WI38 (cell line): ENCODE measurements around the gene CYTL1.

ENCODE experiments used
- H3K4me3 ChIP-seq: 2 replicates; pipeline ENCODE4 v1.5.1; 2011; ENCODE audit warnings: low read depth, mild to moderate bottlenecking, control low read depth, low read length
- TF ChIP-seq, protein P1 (sequence below): IDR thresholded peaks from 2 replicates; pipeline ENCODE4 v1.5.1; 2012; ENCODE audit warnings: low read depth, mild to moderate bottlenecking, control low read depth, low read length

Gene CYTL1

GRCh38 chr4:5026371-5026770, 7.1 kb upstream of the CYTL1 start:
- TF ChIP-seq, protein P1, sequence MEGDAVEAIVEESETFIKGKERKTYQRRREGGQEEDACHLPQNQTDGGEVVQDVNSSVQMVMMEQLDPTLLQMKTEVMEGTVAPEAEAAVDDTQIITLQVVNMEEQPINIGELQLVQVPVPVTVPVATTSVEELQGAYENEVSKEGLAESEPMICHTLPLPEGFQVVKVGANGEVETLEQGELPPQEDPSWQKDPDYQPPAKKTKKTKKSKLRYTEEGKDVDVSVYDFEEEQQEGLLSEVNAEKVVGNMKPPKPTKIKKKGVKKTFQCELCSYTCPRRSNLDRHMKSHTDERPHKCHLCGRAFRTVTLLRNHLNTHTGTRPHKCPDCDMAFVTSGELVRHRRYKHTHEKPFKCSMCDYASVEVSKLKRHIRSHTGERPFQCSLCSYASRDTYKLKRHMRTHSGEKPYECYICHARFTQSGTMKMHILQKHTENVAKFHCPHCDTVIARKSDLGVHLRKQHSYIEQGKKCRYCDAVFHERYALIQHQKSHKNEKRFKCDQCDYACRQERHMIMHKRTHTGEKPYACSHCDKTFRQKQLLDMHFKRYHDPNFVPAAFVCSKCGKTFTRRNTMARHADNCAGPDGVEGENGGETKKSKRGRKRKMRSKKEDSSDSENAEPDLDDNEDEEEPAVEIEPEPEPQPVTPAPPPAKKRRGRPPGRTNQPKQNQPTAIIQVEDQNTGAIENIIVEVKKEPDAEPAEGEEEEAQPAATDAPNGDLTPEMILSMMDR = no peak
- no peak overlapping the region for H3K4me3 ChIP-seq

DNA sequence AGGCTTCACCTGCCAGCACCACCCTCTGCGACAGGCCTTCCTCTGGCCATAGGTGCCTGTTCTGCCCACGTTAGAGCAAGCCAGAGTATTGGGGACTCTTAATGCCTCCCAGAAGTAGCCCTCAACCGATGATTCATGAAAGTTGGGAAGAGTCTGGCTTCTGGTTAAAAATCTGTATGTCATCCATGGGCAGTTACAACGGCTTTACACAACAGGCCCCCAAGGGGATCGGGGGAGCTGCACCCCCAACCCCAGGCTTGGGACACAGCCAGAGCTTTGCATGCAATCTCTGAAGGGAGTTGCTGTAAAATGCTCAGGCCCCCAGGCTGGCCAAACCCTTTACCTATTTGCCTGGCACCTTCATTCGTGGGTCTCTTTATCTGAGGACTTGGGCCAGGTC, 5.4 kb upstream of the CYTL1 start:
- TF ChIP-seq, protein P1 = no peak
- H3K4me3 ChIP-seq = no peak overlapping the region

GRCh38 chr4:5021546-5021945, 2.3 kb upstream of the CYTL1 start:
- TF ChIP-seq, protein P1 = no peak

GRCh38 chr4:5020341-5020740, 1.1 kb upstream of the CYTL1 start:
- TF ChIP-seq, protein P1 = no peak
- H3K4me3 ChIP-seq = no peak overlapping the region

More at GRCh38 chr4:5021546-5021945, 2.3 kb upstream of the CYTL1 start:
- no peak overlapping the region for H3K4me3 ChIP-seq

- H3K4me3 ChIP-seq = no peak overlapping the region
Measured at GRCh38 chr4:5019796-5020195, 538 bp upstream of the CYTL1 start.

GRCh38 chr4:5018603-5019002, 655 bp downstream of the CYTL1 start:
- no peak overlapping the region for H3K4me3 ChIP-seq
- TF ChIP-seq, protein P1 = no peak

More at GRCh38 chr4:5019796-5020195, 538 bp upstream of the CYTL1 start:
- TF ChIP-seq, protein P1 = no peak

- no peak overlapping the region for H3K4me3 ChIP-seq
- TF ChIP-seq, protein P1 = peak; percentile 5; the same call in 1 of the 2 replicates
Measured at GRCh38 chr4:5018096-5018495, 1.2 kb downstream of the CYTL1 start.
